Thymus (tissue), 11 donors: ENCODE results near the gene DIPK1A. TPM values are rescaled to one million over a fixed set of nuclear protein-coding genes. Genes with fewer than 3 reads are reported as not detected.

Source experiments
- DNase-seq, 9 donors: peaks; one replicate each; pipeline ENCODE4 v3.0.0-alpha.2; 2013; ENCODE audit warnings: low spot score in 9 of 9, low read depth in 6 of 9, missing footprints in 1 of 9
- H3K27ac ChIP-seq, 2 donors: one replicate each; pipeline ENCODE4 v1.5.1; 2013; ENCODE audit warnings: control low read depth in 1 of 2, low read depth in 1 of 2, low read length in 1 of 2, mild to moderate bottlenecking in 1 of 2, moderate library complexity in 1 of 2
- H3K27me3 ChIP-seq, 2 donors: one replicate each; pipeline ENCODE4 v1.5.1; 2013; ENCODE audit warnings: low read length in 1 of 2; ENCODE audit not compliant: control insufficient read depth in 2 of 2, insufficient read depth in 1 of 2
- H3K36me3 ChIP-seq, 2 donors: one replicate each; pipeline ENCODE4 v1.5.1; 2013; ENCODE audit warnings: low read length in 1 of 2, mild to moderate bottlenecking in 1 of 2, moderate library complexity in 1 of 2; ENCODE audit not compliant: control insufficient read depth in 2 of 2, insufficient read depth in 2 of 2
- H3K4me1 ChIP-seq, 2 donors: one replicate each; pipeline ENCODE4 v1.5.1; 2013; ENCODE audit warnings: low read length in 2 of 2; ENCODE audit not compliant: control insufficient read depth in 2 of 2, insufficient read depth in 2 of 2
- H3K4me3 ChIP-seq, 2 donors: one replicate each; pipeline ENCODE4 v1.5.1; 2013; ENCODE audit warnings: low read length in 2 of 2, control low read depth in 1 of 2, mild to moderate bottlenecking in 1 of 2
- H3K9me3 ChIP-seq, 2 donors: one replicate each; pipeline ENCODE4 v1.5.1; 2013; ENCODE audit warnings: low read length in 1 of 2, mild to moderate bottlenecking in 1 of 2; ENCODE audit not compliant: control insufficient read depth in 2 of 2, insufficient read depth in 1 of 2
- WGBS: extraction: QIAGEN DNeasy Blood & Tissue Kit; methylation state at CpG from one replicate; pipeline ENCODE4 v1.1.7; 2013; 5-methylcytosine and 5-hydroxymethylcytosine counted together
- polyA plus RNA-seq: library from polyadenylated mRNA; stranded (reverse); fragments of 200-250 nt; gene quantifications from one replicate; pipeline ENCODE4 v1.2.3, GENCODE V29; 2013
- total RNA-seq: library from RNA; stranded (reverse); fragments of 120-200 nt; gene quantifications from one replicate; pipeline ENCODE4 v1.2.4, GENCODE V29; 2013
- donor health status: healthy.

DIPK1A gene
- total and polyA plus RNA-seq, 2 donors = 11.9 to 13.1 TPM

DNA sequence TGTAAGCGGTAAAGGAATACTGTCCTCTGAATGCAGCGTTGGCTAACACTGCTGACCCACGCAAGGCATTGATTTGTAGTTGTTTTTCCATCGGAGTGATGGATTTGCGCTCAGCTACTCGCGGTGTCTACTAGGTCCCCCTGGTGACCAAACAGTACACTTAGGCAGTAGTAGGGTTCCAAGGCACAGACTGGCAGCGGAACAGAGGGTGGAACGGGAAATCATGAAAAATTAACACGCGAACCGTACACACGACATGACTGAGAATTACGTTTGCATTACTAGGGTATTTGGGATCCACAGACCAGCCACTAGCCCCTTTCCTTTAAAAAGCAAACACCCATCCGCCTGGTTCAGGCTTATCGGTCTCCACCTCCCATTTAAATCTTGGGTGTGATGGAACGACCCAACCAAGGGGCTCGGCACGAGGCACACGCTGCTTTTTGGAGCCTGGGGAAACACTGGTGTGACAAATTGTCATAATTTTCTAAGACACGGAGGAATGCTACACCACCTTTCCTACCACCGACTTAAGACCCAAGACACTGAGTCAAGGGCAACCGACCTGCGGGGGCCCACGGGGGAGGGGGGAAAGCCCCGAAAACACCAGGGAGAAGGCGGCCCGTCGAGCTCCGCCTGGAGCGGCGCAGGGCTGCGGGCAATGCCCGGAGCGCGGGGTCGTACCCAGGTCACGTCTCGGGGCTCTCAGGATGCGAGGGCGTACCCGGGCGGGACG is 699 bp downstream of the DIPK1A start:
- 1% methylated on average over 44 of the region's 44 CpGs for WGBS
- peaks cover 28 to 63% of the 10 kb centered on the region in 2 donors for H3K4me1 ChIP-seq
- no peaks in the 10 kb centered on the region for H3K9me3 ChIP-seq
- peak overlapping the region; percentile 82 to 93 for H3K27ac ChIP-seq
- H3K36me3 ChIP-seq = no peaks in the 10 kb centered on the region
- peak in 8 of 9 donors; percentile 61 to 89 (median 72) for DNase-seq
- H3K4me3 ChIP-seq = peak overlapping the region; percentile 77 to 90
- no peaks in the 10 kb centered on the region for H3K27me3 ChIP-seq

GRCh38 chr1:92958203-92958970 is 2.9 kb downstream of the DIPK1A start:
- Histone ChIP-seq H3K27ac (no peak overlapping the region), H3K36me3 (no peaks in the 10 kb centered on the region), H3K9me3 (no peaks in the 10 kb centered on the region), H3K4me3 (no peak overlapping the region), H3K27me3 (no peaks in the 10 kb centered on the region), H3K4me1 (peaks cover 15 to 41% of the 10 kb centered on the region in 2 donors)
- 96% methylated on average over 1 of the region's 1 CpG for WGBS
- DNase-seq = no peak

DNA sequence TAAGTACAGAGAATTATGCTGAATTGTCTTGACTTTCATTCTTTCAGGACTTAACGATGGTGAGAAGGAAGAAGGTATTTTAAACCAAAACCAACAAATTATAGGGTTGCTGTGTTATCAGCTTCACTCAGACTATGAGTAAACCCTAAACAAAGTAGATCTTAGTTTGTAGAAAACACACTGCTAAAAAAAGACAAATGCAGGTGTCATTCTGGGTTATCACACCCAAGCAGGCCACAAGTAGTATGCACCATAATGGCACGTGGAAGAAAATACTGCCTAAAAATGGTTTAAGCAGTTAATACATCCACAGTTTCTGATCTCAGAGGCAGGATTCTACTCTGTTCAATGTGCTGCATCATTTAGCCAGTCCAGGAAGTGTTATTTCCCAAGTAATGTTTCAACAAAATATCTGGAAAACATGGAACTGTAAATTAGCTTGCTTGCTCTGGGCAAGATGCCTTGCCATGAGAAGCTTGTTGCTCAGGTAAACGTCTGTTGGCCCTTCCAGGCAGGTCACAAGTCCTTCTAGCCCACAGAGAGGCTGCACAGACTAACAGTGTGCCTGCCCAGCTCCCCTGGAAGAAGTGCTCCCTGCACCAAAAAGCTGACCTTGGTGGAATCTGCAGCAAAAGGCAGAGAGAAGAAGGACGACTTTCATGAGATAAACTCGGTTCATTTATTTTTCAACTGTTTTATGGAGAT is 4.1 kb downstream of the DIPK1A start:
- no peaks in the 10 kb centered on the region for H3K9me3 ChIP-seq
- WGBS = 76% methylated on average over 5 of the region's 5 CpGs
- no peaks in the 10 kb centered on the region for H3K27me3 ChIP-seq
- no peaks in the 10 kb centered on the region for H3K36me3 ChIP-seq
- peak in 1 of 9 donors; percentile 45 for DNase-seq
- peaks cover 8 to 32% of the 10 kb centered on the region in 2 donors for H3K4me1 ChIP-seq
- H3K27ac ChIP-seq = peak overlapping the region; percentile 42 to 75
- H3K4me3 ChIP-seq = no peak overlapping the region

DNA sequence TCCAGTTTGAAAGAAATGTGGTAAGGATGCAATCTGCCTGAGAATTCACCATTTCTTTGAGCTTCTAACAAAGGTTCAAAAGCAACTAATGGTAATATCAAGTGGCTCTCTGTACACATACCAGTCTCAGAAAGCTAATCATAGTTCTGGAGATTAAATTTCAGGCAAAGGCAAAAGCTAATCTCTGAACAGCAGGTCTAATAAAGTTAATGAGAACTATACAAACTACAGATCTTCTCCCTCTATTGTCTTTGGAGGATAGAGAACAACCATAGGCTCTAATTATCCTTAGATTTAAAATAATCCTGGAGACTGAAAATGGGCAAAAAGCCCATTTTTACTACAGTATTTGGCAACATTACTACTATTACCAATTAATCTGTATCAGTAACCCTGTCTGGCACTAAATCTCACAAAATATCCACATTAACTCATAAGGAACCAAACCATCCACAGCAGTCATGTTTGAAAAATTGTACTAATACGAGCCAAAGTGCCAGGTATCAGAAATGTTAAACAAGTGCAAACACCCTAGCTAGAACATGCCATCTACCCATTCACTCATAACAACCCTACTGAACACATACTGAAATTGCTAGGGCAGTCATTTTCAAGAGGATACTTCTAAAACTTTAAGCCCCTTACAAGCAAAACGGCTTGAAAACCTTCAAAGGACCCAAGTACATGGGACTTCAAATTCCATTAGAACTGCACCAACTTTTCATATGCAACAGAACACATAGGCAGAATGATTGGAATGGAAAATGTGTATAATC is 4.8 kb downstream of the DIPK1A start:
- peak overlapping the region in 1 of 2 donors; percentile 75 for H3K27ac ChIP-seq
- no peak for DNase-seq
- peaks cover 8 to 33% of the 10 kb centered on the region in 2 donors for H3K4me1 ChIP-seq

GRCh38 chr1:92953491-92953890 is 7.8 kb downstream of the DIPK1A start:
- peaks cover 13 to 33% of the 10 kb centered on the region in 2 donors for H3K4me1 ChIP-seq
- H3K9me3 ChIP-seq = no peaks in the 10 kb centered on the region
- no peak overlapping the region for H3K4me3 ChIP-seq
- no peaks in the 10 kb centered on the region for H3K36me3 ChIP-seq
- peak overlapping the region in 1 of 2 donors; percentile 26 for H3K27ac ChIP-seq
- H3K27me3 ChIP-seq = no peaks in the 10 kb centered on the region
- WGBS = 41% methylated on average over 3 of the region's 3 CpGs
- peak in 1 of 9 donors; percentile 57 for DNase-seq

More for the DNA sequence above, 4.8 kb downstream of the DIPK1A start:
- H3K36me3 ChIP-seq = no peaks in the 10 kb centered on the region
- no peaks in the 10 kb centered on the region for H3K9me3 ChIP-seq
- 91% methylated on average over 2 of the region's 2 CpGs for WGBS
- H3K27me3 ChIP-seq = no peaks in the 10 kb centered on the region
- no peak overlapping the region for H3K4me3 ChIP-seq

- no peaks in the 10 kb centered on the region for H3K36me3 ChIP-seq
- no peak overlapping the region for H3K27ac ChIP-seq
- no peaks in the 10 kb centered on the region for H3K9me3 ChIP-seq
- WGBS = 97% methylated on average over 1 of the region's 1 CpG
- H3K27me3 ChIP-seq = no peaks in the 10 kb centered on the region
- no peak overlapping the region for H3K4me3 ChIP-seq
- H3K4me1 ChIP-seq = peaks cover 13 to 33% of the 10 kb centered on the region in 2 donors
- DNase-seq = no peak
Observed at GRCh38 chr1:92952714-92953113, 8.5 kb downstream of the DIPK1A start.

DNA sequence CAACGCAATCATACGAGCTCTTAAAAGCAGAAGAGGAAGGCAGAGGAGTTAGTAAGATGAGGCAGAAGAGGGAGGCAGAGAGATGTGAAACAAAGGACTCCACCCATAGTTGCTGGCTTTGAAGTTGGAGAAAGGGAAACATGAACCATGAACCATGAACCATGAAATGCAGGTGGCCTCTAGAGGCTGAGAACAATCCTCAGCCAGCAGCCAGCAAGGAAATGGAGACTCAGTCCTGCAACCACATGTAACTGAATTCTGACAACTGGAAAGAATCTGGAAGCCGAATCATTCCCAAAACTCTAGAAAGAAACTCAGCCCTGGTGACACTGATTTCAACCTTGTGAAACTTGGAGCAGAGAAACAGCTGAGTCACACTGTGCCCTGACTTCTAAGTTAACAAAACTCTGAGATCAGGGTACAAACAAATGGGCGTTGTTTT is 10.1 kb downstream of the DIPK1A start:
- DNase-seq = peak in 8 of 9 donors; percentile 40 to 89 (median 72)
- Histone ChIP-seq H3K4me1 (peaks cover 4 to 23% of the 10 kb centered on the region in 2 donors), H3K4me3 (no peak overlapping the region), H3K27ac (peak overlapping the region; percentile 64 to 67), H3K36me3 (no peaks in the 10 kb centered on the region), H3K9me3 (no peaks in the 10 kb centered on the region), H3K27me3 (no peaks in the 10 kb centered on the region)
- WGBS = 69% methylated on average over 4 of the region's 4 CpGs

GRCh38 chr1:92949937-92950817 is 11.1 kb downstream of the DIPK1A start:
- H3K4me3 ChIP-seq = no peak overlapping the region
- H3K27ac ChIP-seq = no peak overlapping the region
- 96% methylated on average over 7 of the region's 7 CpGs for WGBS
- H3K36me3 ChIP-seq = no peaks in the 10 kb centered on the region
- H3K9me3 ChIP-seq = no peaks in the 10 kb centered on the region
- peaks cover 4 to 19% of the 10 kb centered on the region in 2 donors for H3K4me1 ChIP-seq
- no peaks in the 10 kb centered on the region for H3K27me3 ChIP-seq
- no peak for DNase-seq
